HG03571 (cell line): ENCODE results near the gene PBX1.

Source experiments
- ATAC-seq: cut with Tn5 transposase; IDR thresholded peaks from one replicate; pipeline ENCODE4 v1.9.1; 2021; ENCODE audit not compliant: unreplicated experiment

Gene PBX1

DNA sequence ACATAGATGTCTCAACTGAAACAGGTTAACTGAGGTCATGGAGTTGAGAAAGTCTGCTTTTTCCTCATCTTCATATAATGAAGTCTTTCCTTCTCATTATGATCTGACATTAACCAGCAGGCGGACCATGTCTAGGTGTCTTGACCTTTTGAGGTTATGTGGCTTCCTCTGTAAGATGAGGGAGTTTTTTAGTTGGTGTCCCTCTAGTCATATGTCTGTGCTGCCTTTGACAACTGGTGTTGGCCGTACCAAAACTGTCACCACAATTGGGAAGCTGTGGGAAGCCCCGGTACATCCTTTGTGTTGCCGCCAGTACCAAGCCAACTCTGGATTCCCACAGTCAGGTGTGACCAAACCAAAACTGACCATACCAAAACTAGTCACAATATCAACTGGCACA lies 105.1 kb downstream of the PBX1 start:
- no peak for ATAC-seq

DNA sequence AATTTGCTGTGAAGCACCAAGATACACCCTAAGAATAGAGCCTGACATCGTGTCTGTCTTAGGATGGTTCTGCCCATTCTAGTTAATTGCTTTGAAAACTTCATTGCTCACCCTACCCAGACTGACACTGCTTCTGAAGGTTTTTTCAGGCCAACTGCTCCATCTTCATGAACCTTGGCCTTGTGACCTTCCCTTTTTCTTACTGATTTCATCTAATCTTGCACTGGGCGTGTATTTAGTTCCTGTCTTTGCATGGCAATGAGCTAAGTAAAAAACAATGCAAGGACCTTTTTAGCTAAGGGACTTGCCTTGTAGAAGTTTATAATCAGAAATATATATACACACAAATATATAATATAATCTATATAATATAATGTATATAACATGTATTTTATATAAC lies 108.0 kb downstream of the PBX1 start:
- ATAC-seq, result no peak

DNA sequence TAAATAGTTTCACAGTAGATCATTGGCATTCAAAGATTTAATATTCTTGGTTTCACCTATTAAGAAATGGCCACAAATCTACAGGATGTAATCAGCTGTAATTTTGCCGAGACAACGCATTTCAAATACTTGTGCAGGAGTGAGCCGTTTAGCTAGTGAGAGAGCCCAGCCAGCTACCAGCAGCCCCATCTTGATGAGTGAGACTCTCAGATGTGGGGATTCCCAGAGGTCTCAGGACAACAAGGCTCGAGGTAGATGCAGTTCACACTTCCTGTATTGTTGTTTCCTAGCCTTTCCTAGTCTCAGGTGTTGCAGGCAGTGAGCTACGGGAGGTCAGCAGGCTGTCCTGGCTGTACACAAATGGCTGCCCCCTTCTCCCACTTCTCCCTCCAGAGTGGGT lies 108.6 kb downstream of the PBX1 start:
- no peak for ATAC-seq

DNA sequence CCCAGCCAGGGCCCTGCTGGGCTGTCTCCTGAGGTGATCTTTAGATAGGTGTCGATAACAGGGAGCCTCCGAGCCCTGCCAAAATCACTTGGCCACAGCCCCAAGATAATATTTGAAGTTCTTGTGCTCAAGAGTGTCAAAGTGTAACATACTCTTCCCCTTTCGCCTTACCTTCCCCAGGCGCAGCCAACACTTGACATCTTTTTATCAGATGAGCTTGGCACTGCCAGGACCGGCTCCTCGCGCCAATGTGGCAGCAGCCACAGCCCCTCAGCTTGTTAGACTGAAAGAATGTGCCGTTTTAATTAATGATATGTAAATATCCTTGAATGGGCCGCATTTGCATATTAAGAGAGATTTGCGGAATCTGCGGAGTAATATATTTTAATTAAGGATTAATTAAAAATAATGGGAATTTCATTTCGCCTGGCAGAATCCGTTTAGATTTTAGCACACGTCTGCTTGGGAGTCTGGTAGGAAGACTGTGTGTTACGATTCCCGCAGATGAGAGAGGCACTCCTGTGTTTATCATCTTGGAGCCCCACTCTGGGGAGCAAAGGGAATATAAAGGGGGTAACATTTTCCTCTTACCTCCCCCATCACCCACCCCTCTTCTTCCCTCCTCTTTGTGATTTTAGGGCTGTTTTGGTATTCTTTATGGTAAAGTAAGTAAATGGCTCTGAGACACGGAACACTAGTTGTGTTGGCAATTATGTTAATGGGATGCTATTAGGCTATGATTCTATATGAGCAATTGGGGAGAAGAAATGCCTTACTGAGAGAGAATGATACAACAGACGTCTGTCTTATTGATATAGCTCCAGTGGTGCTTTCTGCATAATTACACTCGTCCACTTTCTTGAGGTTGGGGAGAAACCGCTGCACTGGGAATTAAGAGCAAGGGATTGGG lies 109.8 kb downstream of the PBX1 start:
- no peak for ATAC-seq

DNA sequence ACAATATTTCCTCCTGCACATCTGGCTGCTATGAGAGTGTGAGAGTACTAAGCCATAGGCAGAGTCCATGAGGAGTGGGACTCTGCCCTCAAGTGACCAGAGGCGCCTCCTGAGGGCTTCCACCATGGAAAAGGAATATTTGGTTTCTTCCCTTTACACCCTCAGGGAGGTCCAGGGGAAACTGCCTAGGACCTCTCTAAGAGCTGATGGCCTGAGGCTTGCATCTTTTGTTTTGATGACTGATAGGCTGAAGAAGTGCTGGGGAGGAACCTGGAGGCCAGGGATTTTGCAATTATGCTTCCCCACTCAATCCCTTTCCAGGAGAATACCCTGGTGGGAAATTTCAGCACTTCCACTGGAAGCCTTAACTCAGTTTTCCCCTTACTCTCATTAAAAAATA lies 111.0 kb downstream of the PBX1 start:
- ATAC-seq, result no peak

DNA sequence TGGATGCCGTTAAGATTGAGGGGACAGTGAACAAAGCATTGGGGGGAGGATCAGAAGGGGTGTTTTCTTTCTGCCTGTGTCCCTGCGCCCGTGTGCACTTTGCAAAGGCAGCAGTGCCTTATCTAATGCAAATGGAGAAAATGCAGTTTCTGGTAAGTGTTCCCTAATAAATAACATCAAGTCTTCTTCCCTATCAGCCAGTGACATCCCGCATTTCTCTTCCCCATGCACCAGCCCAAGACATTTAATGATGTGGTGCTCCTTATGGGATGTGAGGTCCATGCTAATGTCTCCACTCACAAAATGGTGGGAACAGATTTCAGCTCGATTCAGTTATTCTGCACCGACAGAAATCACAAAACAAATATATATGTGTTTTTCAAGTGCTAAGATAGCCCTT lies 111.8 kb downstream of the PBX1 start:
- no peak for ATAC-seq

DNA sequence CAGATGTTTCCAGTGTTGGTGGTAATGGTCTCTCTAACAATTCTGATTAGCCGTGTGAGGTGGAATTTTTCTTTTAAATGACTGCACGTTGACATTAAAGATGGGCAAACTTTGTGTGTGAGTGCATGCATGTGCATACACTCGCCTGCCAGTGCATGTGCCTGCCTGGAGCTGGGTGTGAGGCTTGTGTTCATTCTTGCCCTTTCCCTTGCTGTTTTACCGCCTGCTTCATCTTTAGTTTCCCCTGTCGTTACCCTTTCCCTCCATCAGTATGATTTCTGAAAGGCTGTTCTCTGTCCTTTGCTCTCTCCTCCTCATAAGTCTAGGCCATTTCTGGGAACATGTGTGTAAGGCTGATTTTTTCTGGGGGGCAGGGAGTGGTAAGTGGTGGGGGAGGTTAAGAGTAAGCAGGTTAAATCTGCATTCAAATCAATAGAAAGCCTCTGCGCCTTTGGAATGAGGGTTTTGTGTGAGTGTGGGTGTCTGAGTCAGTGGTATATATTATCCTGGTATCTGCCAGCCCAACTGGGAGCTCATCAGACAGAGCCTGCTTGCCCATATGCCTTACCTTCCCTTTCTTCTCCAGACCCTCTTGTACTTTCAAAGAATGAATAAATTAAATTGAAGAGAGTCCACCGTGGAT lies 112.5 kb downstream of the PBX1 start:
- ATAC-seq, result no peak

DNA sequence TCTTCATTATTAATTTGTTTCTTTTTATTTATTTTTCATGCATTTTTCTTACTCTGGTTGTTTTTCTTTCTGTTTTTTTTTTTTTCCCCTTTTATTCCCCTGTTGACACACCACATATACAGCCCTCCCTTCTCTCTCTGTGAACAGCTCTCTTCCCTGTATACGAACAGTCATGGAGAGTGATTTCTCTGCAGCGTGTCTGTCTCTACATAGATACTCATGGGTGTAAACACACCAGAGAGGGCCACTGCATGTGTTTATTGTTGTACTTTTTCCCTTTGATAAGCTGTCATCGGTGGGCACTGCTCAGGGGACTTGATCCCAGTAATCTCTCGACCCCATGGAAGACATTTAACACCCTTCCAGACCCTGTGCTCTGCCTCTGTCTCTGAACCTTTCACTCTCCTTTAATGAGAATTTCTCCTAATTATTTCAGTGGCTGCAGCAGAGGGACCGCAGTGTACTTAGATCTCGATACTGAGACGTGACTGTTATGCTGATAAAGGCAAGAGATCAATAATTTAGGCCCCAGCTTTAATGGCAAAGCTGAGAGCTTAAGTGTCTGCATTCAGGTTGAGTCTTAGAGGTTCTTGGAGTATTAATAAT lies 113.1 kb downstream of the PBX1 start:
- ATAC-seq, result no peak

DNA sequence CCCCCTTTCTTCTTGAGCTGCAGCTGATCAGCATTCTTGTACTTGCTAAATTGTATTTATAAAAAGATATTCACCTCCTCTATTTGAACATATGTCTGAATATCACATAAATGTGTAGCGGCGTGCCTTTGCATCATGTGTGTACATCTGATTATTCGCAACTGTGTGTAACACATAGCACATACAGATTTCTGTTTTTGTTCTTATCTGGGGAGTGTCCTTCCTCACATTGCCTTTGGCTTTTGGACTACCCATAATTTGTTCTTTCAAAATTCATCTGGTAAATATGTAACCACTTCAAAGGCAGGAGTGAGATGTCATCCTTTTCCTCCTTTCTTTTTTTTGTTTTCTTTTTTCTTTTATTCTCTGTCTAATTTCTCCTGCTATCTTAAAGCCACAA lies 113.6 kb downstream of the PBX1 start:
- no peak for ATAC-seq

DNA sequence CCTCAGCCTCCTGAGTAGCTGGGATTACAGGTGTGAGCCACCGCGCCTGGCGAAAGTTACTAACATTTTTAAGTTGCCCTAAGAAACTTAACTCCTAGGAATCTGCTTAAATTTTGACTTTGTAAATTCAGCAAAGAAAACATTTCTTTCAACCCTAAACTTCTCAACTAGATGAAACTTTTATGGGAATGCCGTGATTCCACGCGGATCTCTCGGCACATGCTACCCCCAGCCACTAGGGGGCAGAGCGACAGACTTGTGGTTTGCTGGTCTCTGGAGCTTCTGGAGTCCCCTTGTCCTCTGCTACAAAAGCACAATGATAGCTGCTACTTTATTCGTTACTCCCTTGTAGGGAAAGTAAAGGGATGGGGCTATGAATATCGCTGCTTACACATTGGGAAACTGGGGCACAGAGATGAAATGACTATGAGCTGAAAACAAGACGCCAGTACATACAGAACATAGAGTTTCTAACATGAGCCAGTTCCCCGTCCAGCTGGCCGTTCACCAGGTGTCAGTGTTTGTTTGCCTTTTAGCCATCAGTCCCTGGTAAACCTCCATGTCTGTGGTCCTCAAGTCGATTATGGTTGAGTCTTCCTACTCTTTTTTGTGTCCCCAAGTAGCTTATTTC lies 114.7 kb downstream of the PBX1 start:
- ATAC-seq, result no peak

DNA sequence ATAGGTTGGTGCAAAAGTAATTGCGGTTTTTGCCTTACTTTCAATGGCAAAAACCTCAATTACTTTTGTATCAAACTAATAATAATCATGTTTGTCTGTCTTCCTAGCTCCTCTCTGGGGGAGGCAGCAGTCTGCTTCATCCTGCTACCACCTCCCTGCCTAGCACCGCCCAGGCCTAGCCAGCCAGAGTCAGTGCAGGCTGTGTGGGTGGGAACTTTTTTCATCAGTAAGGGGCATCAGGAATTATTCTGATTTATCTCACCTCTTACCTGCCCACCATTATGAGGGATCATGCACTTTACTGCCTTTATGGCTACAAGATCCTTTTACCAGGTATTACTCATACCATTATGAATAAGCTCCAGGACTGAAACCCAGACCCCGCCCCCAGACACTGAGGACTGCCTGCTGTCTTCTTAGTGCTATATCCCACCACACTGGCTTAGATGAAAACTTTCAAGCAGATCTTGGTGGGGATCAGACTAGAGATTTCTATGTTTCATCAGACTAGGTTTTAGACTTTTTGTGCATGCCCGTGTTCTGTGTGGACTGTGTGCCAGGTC lies 116.4 kb downstream of the PBX1 start:
- ATAC-seq, result no peak

DNA sequence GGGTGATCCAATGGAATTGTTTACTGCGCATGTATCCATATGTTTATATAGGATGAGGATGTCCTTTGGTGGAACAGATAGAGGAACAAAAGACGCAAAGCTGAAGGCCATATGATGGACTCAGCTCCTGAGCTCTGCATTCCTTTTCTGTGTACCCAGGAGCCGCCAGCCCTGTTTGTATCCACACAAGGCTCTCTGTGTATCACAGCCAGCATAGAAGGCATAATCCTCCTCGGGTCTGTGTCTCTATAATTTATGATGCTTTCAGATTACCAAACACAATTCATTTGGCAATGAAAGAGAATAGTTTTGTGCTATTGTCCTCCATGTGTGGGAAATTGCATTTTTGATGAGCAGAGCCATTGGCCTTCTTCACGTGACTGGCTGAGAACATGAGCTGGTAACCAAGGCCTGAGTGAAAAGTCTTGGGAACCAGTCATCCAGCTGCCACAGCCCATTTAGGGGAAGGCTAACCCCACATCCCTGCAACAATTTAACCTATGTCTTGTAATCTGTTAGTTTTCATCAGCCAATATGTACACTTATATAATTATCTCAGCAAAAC lies 119.2 kb downstream of the PBX1 start:
- ATAC-seq, result no peak

DNA sequence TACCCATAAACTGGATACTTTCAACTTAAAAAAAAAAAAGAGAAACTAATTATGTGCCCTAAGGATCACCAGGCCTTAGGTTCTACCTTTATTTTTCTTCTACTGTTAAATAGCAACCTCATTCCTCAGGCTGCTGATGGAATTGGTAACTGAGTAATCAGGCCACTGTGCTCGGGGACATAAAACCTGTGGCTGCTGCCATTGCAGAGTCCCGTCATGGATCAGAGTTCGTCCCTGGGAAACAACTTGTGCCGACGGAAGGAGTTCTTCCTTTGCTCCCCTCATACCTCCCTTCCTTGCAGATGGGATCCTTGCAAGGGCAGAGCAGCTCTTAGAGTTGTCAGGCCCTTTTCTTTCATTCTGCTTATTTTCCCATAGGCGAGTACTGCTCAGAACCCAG lies 123.6 kb downstream of the PBX1 start:
- ATAC-seq, result no peak

DNA sequence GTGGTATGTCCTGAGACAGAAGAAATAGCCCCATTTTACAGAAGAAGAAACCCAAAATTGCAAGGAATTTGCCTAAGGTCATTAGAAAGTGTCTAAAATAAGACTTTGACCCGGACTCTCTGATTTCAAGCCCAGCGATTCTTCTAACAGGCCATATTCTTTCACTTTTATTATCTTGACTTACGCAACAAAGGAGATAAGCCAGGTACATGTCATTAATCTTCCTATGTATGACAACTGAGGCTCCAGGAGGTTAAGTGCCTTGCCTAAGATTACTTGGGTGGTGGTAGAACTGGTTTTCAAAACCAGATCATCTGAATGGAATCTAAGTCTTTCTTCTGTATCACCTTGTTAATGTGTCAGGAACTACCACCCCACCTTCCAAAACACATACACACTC lies 124.3 kb downstream of the PBX1 start:
- ATAC-seq, result no peak

DNA sequence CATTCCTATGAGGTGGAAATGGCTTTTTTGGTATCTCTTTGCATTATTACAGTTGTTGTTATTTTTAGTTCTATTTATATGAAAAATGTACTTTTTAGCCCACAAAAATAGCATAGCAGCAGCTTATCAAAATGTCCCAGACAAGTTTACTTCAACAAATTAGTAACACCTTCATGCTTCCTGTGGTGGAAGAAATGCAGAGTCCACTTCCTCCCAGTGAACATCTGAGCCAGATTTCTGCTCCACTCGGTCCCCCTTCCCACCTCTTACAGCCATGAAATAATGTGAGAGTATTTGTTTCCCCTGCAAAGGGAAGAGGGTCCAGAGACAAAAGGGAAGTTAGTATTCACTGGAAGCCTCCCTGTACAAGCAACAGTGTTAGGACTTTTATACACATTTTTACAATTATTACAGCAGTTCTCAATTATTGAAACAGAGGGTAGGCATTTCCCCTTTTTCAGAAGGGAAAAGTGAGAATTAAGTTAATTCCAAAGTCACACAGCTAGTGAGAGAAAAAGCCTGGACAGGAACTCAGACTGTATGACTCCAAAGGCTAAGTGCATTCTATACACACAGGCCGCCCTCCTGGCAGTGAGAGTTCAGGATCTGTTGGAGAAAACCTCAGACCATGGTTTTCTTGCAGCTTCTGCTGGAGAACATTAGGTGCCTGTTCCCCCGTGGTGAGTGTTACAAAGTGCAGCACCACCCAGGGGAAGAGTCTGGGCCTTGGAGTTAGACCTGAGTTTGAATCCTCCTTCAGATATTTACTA lies 126.5 kb downstream of the PBX1 start:
- ATAC-seq, result no peak

DNA sequence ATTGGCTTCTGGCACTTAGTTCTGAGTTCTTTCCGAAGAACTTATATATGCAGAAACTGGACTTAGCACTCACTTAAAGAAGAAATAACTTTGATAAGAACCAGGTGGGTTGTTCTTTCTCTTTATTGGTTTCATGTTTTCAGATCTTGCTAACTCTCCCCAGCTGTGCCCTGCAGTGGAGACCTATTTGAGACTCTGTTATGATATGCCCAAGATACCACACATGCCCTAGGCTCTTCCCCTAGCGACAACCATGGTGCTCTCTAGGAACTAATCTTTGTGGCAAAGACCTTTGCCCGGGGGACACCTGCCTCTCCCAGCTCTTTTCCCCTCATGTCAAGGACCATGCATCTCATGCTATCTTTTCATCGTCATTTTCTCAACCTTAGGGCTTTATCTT lies 128.8 kb downstream of the PBX1 start:
- ATAC-seq, result no peak

DNA sequence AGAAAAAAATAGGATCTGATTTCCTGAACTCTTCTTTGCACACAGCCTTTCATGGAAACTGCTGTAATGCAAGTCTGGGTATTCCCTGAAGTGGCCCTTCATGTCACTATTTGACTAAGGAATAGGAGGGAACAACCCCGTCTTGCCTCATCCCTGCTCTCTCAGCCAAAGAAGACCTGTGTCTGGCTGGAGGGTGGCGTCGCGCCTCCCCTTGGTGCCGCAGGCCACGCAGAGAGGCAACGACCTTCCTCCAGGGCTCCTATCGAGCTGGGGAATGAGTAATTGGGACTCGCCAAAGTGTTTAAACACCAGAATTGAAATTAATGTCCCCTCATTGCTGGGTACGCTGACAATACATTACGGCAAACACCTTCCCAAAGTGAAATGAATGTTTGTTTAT lies 129.8 kb downstream of the PBX1 start:
- ATAC-seq, result no peak

DNA sequence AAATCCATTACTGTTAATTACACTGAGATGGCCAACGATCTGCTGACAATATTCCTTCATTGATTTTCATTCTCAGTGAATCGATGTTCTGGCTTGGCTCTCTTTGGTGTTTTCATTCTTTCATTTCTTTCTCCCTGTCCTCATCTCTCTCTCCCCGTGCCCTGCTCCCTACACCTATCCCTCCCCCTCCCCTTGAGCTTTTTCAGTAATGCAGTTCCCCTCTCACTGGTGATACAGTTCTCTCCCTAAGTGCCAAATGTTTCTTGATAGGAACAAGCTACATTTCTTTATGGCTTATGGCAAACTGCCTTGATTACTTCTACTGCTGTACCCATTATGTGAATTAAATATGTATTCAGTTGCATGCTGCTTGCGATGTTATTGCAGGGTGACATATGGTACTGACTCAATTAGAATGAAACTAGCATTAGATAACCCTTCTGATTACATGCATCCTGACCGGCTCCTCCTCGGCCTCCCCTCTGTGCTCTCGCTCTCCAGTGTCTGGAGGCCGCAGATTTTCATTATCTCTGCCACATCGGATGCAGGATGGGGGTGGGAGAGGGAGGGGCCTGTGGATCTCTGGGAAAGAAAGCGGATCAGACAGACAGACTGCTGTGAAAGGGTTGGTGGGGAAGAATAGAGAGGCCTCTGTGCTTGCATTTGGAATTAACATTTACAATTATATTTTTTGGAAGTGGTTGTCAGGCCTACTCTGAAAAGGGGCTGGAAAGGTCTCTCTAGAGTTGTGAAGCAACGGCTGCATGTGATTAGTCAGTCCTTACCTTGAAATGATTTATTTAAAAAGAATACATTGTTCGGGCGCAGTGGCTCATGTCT lies 130.9 kb downstream of the PBX1 start:
- no peak for ATAC-seq

DNA sequence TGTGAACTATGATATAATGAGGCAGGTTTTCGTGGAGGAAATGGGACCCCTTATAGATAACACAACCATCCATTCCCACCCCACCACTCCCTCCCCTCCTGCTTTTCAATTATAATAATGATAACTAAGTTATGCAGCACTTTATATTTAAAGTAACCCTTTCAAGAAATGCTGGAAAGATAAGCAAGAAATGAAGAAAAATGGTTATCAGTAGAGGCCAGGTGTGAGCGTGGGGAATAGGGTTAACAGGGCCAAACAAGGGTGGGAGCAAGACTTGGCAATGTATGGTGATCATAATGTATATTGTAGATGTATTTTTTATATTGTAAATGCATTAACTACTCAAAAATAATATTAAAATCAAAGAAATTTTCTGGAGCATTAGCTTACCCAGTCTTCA lies 133.4 kb downstream of the PBX1 start:
- no peak for ATAC-seq
